Smooth muscle cell (in vitro differentiated cells): ENCODE data around the gene PLXNB1. TPM values are rescaled to one million over a fixed set of nuclear protein-coding genes. Genes with fewer than 3 reads are reported as not detected.

ENCODE experiments used
- DNase-seq: peaks from one replicate; lab custom pipeline; 2025; ENCODE audit not compliant: unreplicated experiment; lab: John Stamatoyannopoulos, UW
- H2AFZ ChIP-seq: fragments of 200-600 bp; sonication (generic); 2 replicates; pipeline ENCODE4 v1.6.0; 2016; ENCODE audit warnings: antibody characterized with exemption, low read depth, mild to moderate bottlenecking
- H3F3A ChIP-seq: fragments of 200-600 bp; sonication (generic); 2 replicates; pipeline ENCODE4 v1.6.0; 2017; ENCODE audit warnings: antibody characterized with exemption, low read depth
- H3K27ac ChIP-seq: fragments of 200-600 bp; sonication (generic); 2 replicates; pipeline ENCODE4 v1.5.1; 2016; ENCODE audit warnings: low read depth, mild to moderate bottlenecking
- H3K27me3 ChIP-seq: fragments of 200-600 bp; sonication (generic); 2 replicates; pipeline ENCODE4 v1.6.1; 2016; ENCODE audit warnings: low read depth, mild to moderate bottlenecking
- H3K36me3 ChIP-seq: fragments of 200-600 bp; sonication (generic); 2 replicates; pipeline ENCODE4 v1.5.1; 2016; ENCODE audit warnings: low read depth
- H3K4me1 ChIP-seq: fragments of 200-600 bp; sonication (generic); 2 replicates; pipeline ENCODE4 v1.5.1; 2016; ENCODE audit warnings: low read depth
- H3K4me2 ChIP-seq: fragments of 200-600 bp; sonication (generic); 2 replicates; pipeline ENCODE4 v1.6.0; 2016; ENCODE audit warnings: mild to moderate bottlenecking
- H3K4me3 ChIP-seq: fragments of 200-600 bp; sonication (generic); 2 replicates; pipeline ENCODE4 v1.5.1; 2016; ENCODE audit warnings: mild to moderate bottlenecking
- H3K79me2 ChIP-seq: fragments of 200-600 bp; sonication (generic); 2 replicates; pipeline ENCODE4 v1.6.0; 2016; ENCODE audit warnings: low read depth, mild to moderate bottlenecking
- H3K9ac ChIP-seq: fragments of 200-600 bp; sonication (generic); 2 replicates; pipeline ENCODE4 v1.6.0; 2016; ENCODE audit warnings: low read depth
- H3K9me3 ChIP-seq: fragments of 200-600 bp; sonication (generic); replicated peaks from 2 replicates; pipeline ENCODE4 v1.5.1; 2016; ENCODE audit warnings: low read depth
- H4K20me1 ChIP-seq: fragments of 200-600 bp; sonication (generic); 2 replicates; pipeline ENCODE4 v1.6.0; 2016; ENCODE audit warnings: low read depth
- CTCF ChIP-seq: fragments of 200-600 bp; sonication (generic); IDR thresholded peaks from 2 replicates; pipeline ENCODE4 v1.5.1; 2017; ENCODE audit warnings: borderline replicate concordance, mild to moderate bottlenecking, antibody characterized with exemption; ENCODE audit not compliant: insufficient read depth, poor library complexity, severe bottlenecking
- WGBS: methylation state at CpG from one replicate; pipeline ENCODE4 v1.1.7; 2016; ENCODE audit warnings: low lambda C conversion rate; 5-methylcytosine and 5-hydroxymethylcytosine counted together
- polyA plus RNA-seq: library from polyadenylated mRNA; unstranded; fragments of >200 nt; fragmentation: Nextera tagmentation; extraction: Ambion mirVana; gene quantifications from 2 replicates; pipeline ENCODE4 v1.2.1, GENCODE V29; 2016
- total RNA-seq: library from RNA; depleted of rRNA; stranded (reverse); fragments of >200 nt; gene quantifications from 2 replicates; pipeline ENCODE4 v1.2.3, GENCODE V29; 2014

The PLXNB1 gene
- total and polyA plus RNA-seq, 2 experiments from 2014 or later, result 15.5 to 26.9 TPM

GRCh38 chr3:48436855-48437254, 7.0 kb upstream of the PLXNB1 start:
- peaks cover 10% of the 10 kb centered on the region for H3K4me1 ChIP-seq
- no peak for TF ChIP-seq CTCF
- H2AFZ ChIP-seq, result no peak overlapping the region
- H3K27me3 ChIP-seq, result no peaks in the 10 kb centered on the region
- H3K36me3 ChIP-seq, result no peaks in the 10 kb centered on the region
- 96% methylated on average over 7 of the region's 7 CpGs for WGBS
- peaks cover 27% of the 10 kb centered on the region for H3K79me2 ChIP-seq
- H3K27ac ChIP-seq, result no peak overlapping the region
- peaks cover 6% of the 10 kb centered on the region for H4K20me1 ChIP-seq
- no peak overlapping the region for H3K9ac ChIP-seq
- H3K9me3 ChIP-seq, result no peaks in the 10 kb centered on the region
- no peak overlapping the region for H3K4me3 ChIP-seq
- H3F3A ChIP-seq, result peaks cover 4% of the 10 kb centered on the region
- no peak for DNase-seq
- no peak overlapping the region for H3K4me2 ChIP-seq

- Histone ChIP-seq H2AFZ (no peak overlapping the region), H3K4me2 (no peak overlapping the region), H3K27me3 (no peaks in the 10 kb centered on the region), H3K4me1 (peaks cover 7% of the 10 kb centered on the region), H3F3A (peaks cover 5% of the 10 kb centered on the region), H3K79me2 (peaks cover 23% of the 10 kb centered on the region), H4K20me1 (peaks cover 2% of the 10 kb centered on the region), H3K4me3 (no peak overlapping the region), H3K27ac (no peak overlapping the region), H3K9ac (no peak overlapping the region), H3K9me3 (no peaks in the 10 kb centered on the region), H3K36me3 (no peaks in the 10 kb centered on the region)
- no peak for DNase-seq
- WGBS, result 38% methylated on average over 1 of the region's 1 CpG
- no peak for TF ChIP-seq CTCF
These were observed 6.5 kb upstream of the PLXNB1 start for GRCh38 chr3:48436477-48436787.

- no peak overlapping the region for H3K4me3 ChIP-seq
- H3K4me2 ChIP-seq, result no peak overlapping the region
- TF ChIP-seq CTCF, result peak; percentile 99
- H2AFZ ChIP-seq, result no peak overlapping the region
- H3K79me2 ChIP-seq, result peaks cover 18% of the 10 kb centered on the region
- peaks cover 2% of the 10 kb centered on the region for H3K4me1 ChIP-seq
- H3K9me3 ChIP-seq, result no peaks in the 10 kb centered on the region
- peaks cover 5% of the 10 kb centered on the region for H3F3A ChIP-seq
- no peaks in the 10 kb centered on the region for H3K27me3 ChIP-seq
- H3K9ac ChIP-seq, result no peak overlapping the region
- no peak overlapping the region for H3K27ac ChIP-seq
- 49% methylated on average over 7 of the region's 7 CpGs for WGBS
- H4K20me1 ChIP-seq, result no peaks in the 10 kb centered on the region
- DNase-seq, result peak; percentile 36
- no peaks in the 10 kb centered on the region for H3K36me3 ChIP-seq
These were observed 6.0 kb upstream of the PLXNB1 start for GRCh38 chr3:48435774-48436476.

- Histone ChIP-seq H3K27me3 (no peaks in the 10 kb centered on the region), H3K4me3 (no peak overlapping the region), H3K79me2 (peaks cover 11% of the 10 kb centered on the region), H3K36me3 (no peaks in the 10 kb centered on the region), H3K4me1 (peaks cover 2% of the 10 kb centered on the region), H3K27ac (no peak overlapping the region), H3K4me2 (no peak overlapping the region), H3F3A (peaks cover 5% of the 10 kb centered on the region), H3K9me3 (no peaks in the 10 kb centered on the region), H4K20me1 (no peaks in the 10 kb centered on the region), H2AFZ (no peak overlapping the region), H3K9ac (no peak overlapping the region)
- TF ChIP-seq CTCF, result no peak
- 93% methylated on average over 4 of the region's 4 CpGs for WGBS
- no peak for DNase-seq
These were observed 5.3 kb upstream of the PLXNB1 start for GRCh38 chr3:48435223-48435595.
